ENCODE results near the gene SIPA1L3. TPM values are rescaled to one million over a fixed set of nuclear protein-coding genes. Genes with fewer than 3 reads are reported as not detected.
A peak's percentile ranks its signal among the peaks of the same experiment; 100 is the strongest.

Gene SIPA1L3
- total and polyA plus RNA-seq, 9 of the 15 experiments (the other 6 are each of a cell fraction or from before 2014, with no cell fraction given) = 0.01 to 6.1 (median 2.5) TPM

GRCh38 chr19:38152461-38153379, 245.7 kb downstream of the SIPA1L3 start (continued):
- TF ChIP-seq CHD2 (IDR thresholded peaks at IDR 0.05; ENCODE audit: low read depth, low read length) = no peak
- TF ChIP-seq ZHX1 (conservative IDR thresholded peaks at IDR 0.05; ENCODE audit: low read length) = no peak
- TF ChIP-seq LARP7 (IDR thresholded peaks at IDR 0.05) = no peak
- TF ChIP-seq ESRRA (IDR thresholded peaks at IDR 0.05; ENCODE audit: borderline replicate concordance, low read depth) = no peak; the same call in 1 of the 2 replicates
- no peak for TF ChIP-seq ZNF311 (CRISPR knock-in tag; IDR thresholded peaks at IDR 0.05)
- TF ChIP-seq MAFF (IDR thresholded peaks at IDR 0.05; ENCODE audit: low read length) = no peak
- peak; percentile 16; the same call in 1 of the 2 replicates for TF ChIP-seq RAD51 (IDR thresholded peaks at IDR 0.05; ENCODE audit: borderline replicate concordance, low read depth)
- TF ChIP-seq BDP1 (IDR thresholded peaks at IDR 0.05; ENCODE audit: insufficient read depth, insufficient read length) = no peak
- no peak for TF ChIP-seq NUFIP1 (IDR thresholded peaks at IDR 0.05; ENCODE audit: partially characterized antibody)
- no peak for TF ChIP-seq MEIS2 (IDR thresholded peaks at IDR 0.05; ENCODE audit: partially characterized antibody)
- TF ChIP-seq ZNF140 (CRISPR knock-in tag; IDR thresholded peaks at IDR 0.05) = no peak
- no peak for TF ChIP-seq THRB (CRISPR knock-in tag; conservative IDR thresholded peaks at IDR 0.05)
- TF ChIP-seq, protein P1, sequence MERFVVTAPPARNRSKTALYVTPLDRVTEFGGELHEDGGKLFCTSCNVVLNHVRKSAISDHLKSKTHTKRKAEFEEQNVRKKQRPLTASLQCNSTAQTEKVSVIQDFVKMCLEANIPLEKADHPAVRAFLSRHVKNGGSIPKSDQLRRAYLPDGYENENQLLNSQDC (CRISPR knock-in tag; IDR thresholded peaks at IDR 0.05) = no peak
- peak; percentile 95 for TF ChIP-seq TCF3 (CRISPR knock-in tag; IDR thresholded peaks at IDR 0.05)
- no peak for TF ChIP-seq ZNF146 (CRISPR knock-in tag; IDR thresholded peaks at IDR 0.05; ENCODE audit: unreplicated experiment)
- TF ChIP-seq CTCF (IDR thresholded peaks at IDR 0.05 in 2 of 3, conservative IDR thresholded peaks at IDR 0.05 in 1 of 3; ENCODE audit: insufficient read depth in 2 of 3, low read depth in 1 of 3, low read length in 3 of 3) = no peak; a peak in 1 of 6 replicates
- TF ChIP-seq CHCHD3 (CRISPR knock-in tag; IDR thresholded peaks at IDR 0.05) = no peak
- TF ChIP-seq FIP1L1 (IDR thresholded peaks at IDR 0.05; ENCODE audit: low read depth, low read length, poor library complexity, severe bottlenecking) = no peak
- peak; percentile 70 for TF ChIP-seq MYC (IDR thresholded peaks at IDR 0.05; ENCODE audit: low read depth, low read length)
- TF ChIP-seq MYC (CRISPR knock-in tag; IDR thresholded peaks at IDR 0.05; ENCODE audit: borderline replicate concordance, low read depth) = no peak

All from K562 (cell line).